Esophagus muscularis mucosa (tissue), 3 donors: ENCODE measurements around the gene TCF7L2.
"Not testable (repeated sequence)": the region's sequence is repeated elsewhere in the genome, so short reads cannot be mapped to it uniquely, and the experiment has no call there.

Experiments
- CTCF ChIP-seq, 3 experiments: fragments of 200-600 bp in 2 of 3; fragments of 450-650 bp in 1 of 3; sonication (generic) in 2 of 3; IDR thresholded peaks; one replicate each; pipeline ENCODE4 v1.5.1; 2017 to 2019; ENCODE audit warnings: antibody characterized with exemption in 3 of 3, mild to moderate bottlenecking in 2 of 3, moderate library complexity in 1 of 3
- POLR2A ChIP-seq: fragments of 450-650 bp; IDR thresholded peaks from one replicate; pipeline ENCODE4 v1.6.1; 2017; ENCODE audit warnings: antibody characterized with exemption, moderate library complexity, mild to moderate bottlenecking, low read depth
- POLR2AphosphoS5 ChIP-seq, 2 donors: sonication (generic); formaldehyde crosslinking; IDR thresholded peaks; one replicate each; pipeline ENCODE4 v1.6.1; 2017; ENCODE audit warnings: antibody characterized with exemption in 2 of 2

GRCh38 chr10:113066120-113066519 lies 116.1 kb downstream of the TCF7L2 start:
- TF ChIP-seq CTCF (IDR thresholded peaks at IDR 0.05); POLR2A; POLR2AphosphoS5 (IDR thresholded peaks at IDR 0.05): not testable (repeated sequence)
